Amniotic stem cell (primary cell): ENCODE measurements around the gene KLHL25.

Experiments used
- DNase-seq: peaks from one replicate; lab custom pipeline; 2025; lab: John Stamatoyannopoulos, UW

Gene KLHL25

DNA sequence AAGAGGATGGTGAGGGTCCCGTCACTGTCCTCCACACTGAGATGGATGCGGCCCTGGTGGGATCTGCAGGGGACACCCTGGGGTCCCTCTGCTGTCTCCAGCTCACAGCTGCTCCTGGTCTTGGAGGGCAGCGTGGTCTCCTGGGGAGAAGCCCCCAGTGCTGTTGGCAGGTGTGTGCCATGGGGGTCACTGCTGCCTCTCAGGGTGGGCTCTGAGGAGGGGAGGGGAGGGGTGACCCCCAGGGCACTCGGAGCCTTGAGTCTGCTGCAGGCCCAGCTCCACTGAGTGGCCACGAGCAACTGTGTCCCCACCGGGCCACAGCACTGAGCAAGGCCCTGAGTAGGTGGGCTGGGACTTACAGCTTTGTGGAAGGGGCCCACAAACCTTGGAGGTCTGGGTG is 34.7 kb downstream of the KLHL25 start:
- DNase-seq = no peak

DNA sequence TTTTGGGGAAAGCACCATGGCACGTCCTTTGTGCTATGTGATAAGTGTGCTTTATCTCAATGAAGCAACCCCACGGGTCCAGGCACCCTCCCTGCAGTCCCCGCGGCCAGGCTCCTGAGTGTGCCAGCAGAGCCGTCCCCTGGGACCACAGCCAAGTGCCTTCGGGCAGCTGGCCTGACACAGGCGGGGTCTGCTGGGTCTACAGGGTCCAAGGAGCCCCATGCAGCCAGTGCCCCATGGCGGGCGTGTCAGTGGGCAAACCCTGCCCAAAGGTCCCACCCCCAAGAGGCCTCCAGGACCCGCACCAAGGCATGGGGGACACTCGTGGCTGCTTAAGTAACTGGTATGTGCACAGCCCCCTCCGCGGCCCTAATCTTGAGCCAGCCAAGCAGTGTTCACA is 35.3 kb downstream of the KLHL25 start:
- DNase-seq = no peak

DNA sequence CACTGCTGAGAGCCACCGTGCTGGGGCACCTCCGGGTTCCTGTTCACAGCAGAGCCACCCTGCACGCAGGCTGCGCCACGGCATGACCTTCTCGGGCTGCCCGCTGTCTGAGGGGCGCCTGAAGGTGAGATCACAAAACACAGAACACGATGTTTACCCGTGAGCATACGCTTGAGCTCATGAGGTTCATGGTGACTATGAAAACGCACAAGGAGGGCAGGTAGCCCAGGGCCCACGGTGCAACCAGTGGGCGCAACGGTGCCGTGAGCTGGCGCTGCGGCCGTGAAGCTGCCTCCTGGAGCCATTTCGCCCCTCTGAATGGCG is 36.1 kb downstream of the KLHL25 start:
- no peak for DNase-seq

DNA sequence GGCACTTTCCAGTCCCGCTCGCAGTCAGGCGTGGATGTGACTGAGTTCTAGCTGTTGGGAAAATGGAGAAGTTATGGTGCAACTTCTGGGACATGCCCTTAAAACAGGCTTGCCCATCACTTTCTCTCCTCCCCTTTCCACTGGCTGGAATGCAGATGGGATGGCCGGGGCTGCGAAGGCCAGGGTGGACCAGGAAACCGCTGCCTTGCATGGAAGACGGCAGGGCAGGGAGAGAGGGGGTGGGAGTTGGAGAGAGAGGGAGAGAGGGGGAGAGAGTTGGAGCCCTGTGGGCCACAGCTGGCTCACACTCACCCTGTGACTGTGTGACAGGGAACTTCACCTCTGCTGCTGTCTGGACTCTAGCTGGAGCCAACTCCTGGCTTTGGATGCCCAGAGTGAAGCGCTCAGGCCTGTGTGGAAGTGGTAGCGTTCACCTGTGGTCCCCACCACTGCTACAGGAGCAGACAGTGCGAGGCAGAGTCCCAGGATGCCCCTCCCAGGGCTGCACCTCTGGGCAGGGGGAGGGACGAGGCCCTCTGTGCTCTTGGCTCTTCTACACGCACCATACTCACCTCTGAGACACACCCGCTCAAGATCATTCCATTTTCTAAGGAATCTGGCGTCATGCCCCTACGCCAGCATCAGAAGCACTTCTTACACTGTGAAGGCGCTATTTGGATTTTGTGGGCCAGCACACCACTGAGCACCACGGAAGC is 36.6 kb downstream of the KLHL25 start:
- no peak for DNase-seq

DNA sequence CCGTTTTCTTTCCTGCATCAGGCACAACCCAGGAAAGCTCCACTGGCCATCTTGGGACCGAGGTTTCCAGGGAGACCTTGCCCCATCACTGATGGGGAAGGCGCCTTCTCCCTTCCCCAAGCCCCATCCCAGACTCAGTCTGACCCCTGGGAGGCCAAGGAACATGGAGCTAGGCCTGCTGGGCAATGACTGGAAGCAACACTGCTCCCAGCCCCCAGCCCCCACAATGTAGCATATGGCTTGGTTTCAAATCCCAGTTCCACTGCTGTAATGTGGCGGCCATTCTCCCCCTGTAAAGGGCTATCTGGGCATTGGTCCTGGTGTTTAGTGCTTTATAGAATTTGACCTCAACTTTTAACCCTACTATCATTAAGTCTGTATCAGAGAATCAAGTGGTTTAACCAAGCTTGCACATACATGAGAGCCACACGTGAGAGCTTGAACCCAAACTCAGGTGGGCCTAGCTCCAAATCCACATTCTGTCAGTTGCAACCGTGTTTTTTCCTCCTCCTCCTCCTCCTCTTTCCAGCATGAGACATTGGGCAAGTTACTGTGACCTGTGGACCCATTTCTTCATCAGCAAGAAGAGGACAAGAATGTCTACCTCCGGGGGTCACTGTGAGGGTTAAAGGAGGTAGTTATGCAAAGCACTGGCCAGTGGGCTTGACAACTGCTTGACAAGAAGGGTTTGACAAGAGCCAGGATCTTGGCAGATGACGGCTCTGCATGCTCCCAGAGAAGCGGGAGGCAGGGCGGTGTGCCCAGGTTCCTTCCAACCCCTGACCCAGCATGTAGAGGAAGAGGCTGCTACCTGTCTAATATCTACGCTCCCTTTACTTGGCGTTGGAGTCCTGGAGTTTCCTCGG is 37.4 kb downstream of the KLHL25 start:
- no peak for DNase-seq

DNA sequence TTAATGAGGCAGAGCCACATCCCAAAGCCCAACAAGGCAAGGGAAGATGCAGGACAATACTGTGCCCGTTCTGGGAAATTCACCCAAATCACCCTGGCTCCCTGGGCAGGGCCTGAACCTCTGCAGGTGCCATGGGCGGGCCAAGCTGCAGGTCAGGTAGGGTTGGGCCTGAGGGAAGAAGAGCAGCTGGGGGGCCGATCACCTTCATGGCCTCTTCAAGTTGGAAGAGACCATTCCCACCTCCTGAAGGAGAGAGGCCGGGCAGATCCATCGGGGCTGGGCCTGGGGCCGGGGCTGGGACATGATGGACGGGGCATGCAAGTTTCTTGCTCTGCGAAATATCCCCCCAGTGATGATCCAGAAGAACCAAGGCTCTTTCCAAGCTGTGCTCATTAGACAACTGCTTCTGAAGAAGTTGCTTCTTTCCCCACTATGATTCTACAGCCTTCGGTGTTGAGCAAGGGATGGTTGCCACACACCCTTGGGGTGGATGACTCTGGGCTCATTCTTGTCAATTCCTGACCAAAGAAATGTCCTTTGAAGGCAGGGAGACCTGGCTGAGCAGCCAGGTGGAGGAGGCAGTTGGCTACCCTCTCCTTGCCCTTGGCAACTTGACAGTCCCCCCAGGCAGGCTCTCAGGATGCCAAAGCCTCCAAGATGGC is 38.2 kb downstream of the KLHL25 start:
- DNase-seq = no peak

DNA sequence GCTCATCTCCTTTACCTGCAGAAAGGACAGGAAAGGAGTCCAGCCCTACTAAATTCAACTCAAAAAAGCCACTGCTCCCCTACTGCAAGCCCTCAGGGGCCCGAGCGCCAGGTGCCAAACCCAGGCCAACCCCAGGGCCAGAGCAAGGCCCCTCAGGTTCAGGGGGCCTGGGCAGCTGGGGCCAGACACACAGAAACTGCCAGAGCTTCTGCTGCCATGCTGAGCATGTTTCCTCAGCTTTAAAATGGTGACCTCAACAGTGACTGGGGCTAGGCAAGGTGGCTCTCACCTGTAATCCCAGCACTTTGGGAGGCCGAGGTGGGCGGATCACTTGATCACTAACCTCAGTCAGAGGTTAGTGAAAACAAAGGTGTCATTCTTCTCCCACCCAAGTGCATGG is 38.8 kb downstream of the KLHL25 start:
- no peak for DNase-seq

DNA sequence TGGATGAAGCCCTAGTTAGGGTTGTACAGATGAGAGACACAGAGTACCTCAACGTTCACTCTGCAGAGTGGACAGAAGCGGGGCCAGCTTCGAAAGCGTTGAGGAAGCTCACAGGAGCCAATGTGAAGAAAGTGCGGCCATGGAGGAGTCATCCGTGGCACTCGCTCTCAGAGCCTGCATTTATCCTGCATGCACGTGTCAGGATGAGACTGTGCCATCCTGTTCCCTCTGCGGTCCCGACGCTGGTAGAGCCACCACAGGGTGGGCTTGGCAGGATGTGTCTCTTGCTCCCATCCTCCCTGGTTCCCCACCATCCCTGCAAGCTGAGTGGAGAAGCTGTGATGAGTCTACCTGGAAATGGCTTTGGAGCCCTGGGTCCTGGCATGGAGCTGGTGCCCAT is 39.3 kb downstream of the KLHL25 start:
- DNase-seq = no peak

DNA sequence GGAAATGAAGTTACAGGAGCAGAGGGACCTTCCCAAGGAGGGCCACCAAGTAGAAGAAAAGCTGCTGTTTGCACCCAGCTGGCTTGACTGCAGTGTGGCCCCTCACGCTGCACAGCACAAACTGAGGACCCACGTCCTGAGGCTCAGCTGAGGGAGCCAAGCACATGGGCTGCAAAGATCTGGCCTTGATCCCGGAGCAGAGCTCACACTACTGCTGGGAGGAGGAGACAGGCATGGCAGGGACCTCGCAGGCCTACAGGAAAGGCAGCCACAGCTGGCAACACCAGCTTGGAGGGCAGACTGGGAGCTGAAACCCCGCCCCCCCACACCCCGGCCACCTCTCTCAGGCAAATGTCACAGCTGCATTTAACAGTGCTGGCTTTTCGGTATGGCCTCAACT is 39.7 kb downstream of the KLHL25 start:
- DNase-seq = no peak

DNA sequence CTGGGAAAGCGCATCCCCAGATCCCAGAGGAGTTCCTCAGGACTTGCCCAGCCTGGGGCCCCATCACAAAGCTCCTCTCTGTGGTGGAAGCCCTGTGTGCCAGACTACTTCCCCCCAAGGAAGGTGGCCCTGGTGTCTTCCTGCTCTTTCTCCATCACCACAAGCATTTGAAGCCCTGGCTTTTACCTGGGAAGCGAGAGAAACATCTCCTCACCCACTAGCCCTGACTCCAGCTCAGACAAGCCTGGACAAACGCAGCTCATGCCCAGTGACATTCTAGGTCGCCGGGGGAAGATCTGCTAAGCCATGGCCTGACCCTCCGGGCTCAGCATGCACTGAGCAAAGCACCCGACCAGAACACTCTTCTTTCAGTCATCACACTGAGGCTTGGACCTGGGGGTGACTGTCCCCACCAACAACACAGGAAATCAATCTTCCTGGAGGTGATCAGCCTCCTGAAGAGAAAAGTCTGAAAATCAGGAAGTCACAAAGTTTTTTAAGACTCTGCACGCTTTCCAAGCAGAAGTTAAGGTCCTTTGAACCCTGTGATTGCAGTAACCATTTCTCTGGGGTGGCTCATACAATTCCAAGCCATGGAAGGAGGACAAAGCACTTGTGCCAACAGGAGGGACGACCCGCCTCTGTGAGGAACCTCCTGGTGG is 40.8 kb downstream of the KLHL25 start:
- DNase-seq = no peak

DNA sequence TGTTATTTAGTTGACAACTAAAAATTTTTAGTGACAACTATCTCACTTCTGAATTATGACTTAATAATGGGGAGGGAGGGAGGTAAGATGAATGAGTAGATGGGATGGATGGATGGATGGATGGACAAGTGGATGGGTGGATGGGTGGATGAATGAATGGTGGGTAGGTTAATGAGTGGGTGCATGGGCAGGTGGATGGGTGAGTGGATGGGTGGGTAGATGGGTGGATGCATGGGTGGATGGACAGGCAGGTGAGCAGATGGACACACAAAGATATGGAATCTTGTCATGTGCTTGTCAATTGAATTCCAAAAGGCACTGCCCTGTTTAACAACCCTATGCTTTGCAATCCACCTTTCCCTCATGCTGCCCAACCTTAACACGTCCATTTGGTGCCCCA is 41.5 kb downstream of the KLHL25 start:
- DNase-seq = no peak

DNA sequence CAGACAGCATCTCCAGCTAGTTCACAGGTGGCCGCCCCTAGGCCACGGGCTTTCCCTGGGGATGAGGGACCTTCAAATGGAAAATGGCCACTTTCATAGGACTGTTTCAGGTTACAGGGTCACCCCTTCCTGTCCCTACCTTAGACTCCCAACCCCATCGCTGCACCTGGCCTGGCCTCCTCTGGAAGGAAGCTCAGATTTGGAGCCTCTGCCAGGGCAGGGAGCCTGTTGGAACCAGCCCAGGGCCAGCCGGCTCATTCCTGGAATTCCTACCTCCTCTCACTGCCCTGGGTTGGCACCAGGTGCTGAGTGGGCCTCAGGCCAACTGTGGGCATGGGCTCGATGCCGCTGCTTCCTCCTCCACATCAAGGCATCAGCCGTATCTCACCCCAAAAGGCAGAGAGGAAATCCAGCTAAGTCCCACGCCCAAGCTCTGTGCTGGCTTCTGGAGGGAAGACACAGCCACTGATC is 42.2 kb downstream of the KLHL25 start:
- no peak for DNase-seq

DNA sequence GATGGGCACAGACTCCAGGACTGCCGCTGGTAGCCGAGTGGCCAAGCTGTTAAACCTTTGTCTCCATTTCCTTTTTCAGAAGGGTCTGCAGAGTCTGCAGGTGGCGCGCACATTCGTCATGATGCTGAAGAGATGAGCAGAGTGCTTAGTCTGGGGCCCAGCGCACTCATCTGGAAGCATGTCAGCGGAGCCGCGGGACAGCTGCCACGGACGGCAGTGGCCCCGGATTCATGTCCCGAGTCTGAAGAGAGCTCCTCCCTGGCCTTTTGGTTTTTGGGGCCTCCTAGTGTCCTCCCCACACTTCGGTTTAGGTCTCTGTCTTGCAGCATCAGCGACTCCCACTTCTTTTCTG is 42.6 kb downstream of the KLHL25 start:
- DNase-seq = no peak

DNA sequence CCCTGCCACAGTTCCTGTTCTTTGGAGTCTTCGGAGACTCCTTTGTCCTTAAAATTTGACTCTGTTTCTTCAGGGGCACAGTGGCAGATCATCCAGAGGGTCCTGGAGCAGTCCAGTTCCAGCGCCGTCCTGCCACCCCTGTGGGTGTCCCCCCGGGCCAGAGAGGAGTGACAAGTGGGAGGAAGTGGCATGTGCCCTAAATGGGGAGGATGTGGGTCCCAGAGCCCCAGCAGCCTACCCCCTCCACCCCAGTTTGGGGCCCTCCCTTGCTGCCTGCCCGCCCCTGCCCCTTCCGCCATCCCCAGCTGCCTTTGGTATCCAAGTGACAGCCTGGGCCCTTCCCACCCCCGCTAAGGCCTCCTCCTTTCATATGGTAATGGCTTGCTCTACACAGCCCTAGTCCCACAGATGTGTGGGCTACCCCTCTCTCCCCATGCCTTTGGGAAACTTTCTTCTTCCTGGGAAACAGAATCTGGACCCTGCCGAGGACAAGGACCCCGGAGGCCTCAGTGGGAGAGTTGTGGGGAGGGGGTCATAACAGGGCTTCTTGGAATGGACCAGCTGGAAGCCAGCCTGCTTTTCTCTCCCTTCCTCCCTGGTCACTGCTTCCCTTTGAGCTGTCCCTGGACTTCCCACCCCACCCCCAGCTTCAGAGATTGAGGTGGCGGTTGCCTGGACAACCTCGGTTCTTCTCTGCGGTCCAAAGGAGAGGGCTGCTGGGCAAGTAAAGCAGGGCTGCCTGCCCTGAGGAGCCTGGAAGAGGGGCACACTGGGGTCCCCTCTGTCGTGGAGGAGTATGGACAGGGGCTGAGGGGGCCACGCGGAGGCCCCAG is 43.2 kb downstream of the KLHL25 start:
- DNase-seq = no peak

DNA sequence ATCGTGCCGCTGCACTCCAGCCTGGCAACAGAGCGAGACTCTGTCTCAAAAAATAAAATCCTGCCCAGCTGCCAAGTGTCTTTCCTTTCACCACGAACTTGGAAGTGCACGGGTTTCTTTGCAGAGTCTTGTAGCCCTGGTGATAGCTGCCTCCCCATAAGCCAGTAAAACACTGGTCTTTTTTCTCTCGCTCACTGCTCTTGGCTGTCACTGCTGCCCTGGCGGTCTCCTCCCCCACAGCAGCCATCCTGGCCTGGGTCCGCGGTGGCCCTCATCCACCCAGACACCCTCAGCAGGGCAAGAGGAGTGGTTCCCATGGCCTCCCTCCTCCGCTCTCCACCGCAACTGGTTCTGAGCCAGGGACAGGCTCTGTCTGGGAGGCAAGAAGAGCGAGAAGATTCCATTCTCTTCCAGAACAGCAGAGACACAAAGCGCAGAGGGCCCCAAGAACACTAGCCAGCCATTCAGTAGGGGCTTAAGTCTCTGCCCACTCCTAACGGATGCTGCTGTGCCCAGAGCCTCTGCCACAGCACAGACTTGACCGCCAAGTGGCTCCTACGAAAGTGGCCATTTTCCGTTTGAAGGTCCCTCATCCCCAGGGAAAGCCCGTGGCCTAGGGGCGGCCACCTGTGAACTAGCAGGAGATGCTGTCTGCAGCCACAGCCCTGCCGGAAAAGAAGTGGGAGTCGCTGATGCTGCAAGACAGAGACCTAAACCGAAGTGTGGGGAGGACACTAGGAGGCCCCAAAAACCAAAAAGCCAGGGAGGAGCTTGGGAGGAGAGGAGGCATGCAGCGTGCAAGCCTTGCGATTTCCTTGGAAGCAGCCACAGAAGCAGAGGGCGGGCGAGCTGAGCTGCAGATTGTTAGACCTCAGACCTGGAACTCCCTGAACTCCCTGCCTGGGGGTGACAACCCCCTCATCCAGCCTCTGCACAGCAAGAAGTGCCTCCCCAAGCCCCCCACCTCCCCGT is 44.1 kb downstream of the KLHL25 start:
- no peak for DNase-seq

DNA sequence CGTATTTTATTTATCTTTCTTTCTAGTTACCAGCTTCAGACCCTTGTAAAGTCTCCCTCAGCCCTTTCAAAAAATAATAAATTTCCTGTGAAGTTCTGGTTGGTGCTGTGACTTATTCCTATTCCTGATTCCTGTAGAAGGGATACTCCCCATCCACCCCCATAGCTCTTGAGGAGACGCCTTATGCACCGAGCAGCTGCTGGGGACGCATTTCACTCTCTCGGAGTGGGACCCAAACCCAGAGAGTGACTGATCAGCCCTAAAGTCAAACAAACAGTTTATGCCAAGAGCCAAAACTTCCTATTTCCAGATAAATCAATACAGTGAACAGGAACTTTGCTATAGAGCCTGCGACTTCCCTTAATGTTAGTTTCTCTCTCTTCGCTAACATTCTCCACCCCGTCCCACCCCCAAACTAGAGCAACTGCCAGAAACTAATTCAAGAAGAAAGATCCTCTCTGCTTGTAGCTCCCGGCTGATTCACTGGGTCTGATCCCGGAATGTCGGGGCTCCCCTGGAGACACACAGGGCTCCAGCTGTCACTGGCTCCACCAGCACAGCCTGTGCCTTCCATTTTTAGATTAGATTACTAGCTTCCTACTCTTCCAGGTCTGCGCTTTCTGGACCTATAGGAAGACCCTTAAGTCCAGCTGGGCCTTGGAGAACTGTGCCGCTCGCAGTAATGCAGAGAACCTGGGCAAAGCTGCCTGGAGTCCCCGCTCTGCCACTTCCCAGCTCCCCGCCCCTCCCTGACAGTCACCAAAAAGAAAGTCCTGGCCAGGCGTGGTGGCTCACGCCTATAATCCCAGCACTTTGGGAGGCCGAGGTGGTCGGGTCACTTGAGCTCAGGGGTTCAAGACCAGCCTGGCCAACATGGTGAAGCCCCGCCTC is 45.2 kb downstream of the KLHL25 start:
- no peak for DNase-seq

DNA sequence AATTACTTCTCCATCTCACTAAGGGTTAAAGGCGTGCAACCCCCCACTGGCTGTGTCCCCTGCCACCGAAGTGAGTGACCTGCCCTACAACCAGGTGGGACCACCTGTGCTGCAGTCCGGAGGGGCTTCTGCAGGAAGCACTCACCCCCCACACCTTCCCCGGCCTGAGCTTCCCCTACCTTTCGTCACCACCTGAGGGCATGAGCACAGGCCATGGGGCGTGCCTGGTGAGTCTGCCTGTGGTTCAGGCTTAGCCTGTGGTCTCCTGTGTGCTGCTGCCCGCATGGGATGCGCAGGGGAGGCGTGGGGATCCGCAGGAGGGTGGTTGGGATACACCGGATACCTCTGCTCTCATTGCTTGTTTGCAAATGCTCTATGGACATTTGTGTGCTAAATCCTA is 46.0 kb downstream of the KLHL25 start:
- no peak for DNase-seq

DNA sequence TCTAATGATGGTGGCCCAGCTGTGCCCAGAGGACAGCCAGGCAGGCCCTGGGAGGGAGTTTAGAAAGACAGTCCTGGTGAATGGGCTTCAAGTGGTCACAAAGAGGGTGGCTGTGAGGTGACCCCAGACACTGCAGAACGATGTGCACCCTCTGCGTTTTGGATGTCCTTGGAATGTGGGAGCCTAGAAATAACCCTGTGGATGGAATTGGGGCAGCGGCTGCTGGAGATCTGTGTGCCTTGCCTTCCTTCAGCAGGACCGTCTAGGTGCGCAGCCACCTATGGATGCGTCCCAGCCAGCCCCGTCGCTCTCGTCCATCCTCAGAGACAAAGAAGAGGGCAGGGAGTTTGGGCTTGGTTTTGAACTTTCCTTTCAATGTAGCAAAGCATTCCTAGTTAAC is 46.5 kb downstream of the KLHL25 start:
- DNase-seq = no peak

DNA sequence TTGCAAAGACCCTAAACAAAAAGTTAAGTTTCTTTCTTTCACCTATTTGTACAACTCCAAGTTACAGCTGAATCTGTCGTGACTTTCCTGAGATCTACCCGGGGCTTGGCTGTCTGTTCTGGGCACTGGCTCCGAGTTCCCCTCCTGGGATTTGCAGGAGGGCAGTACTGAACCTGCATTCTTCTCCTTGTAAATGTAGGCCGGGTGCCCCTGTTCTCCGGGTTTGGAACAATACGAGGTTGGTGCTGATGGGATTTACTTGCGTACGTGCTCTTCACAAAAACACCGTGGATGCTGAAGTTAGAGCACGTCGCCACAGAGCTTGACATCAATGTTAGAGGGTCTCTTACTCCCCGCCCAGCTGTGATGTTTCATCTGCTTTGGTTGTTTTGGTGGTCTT is 48.1 kb downstream of the KLHL25 start:
- no peak for DNase-seq
